Activated CD4-positive, alpha-beta T cell treated with anti-CD3 and anti-CD28 coated beads, Interleukin-10, Interleukin-2, amounts not matched to agents 100 ng/mL and 50 ng/mL, durations not matched to agents 16 hours and 8 hours (primary cell): ENCODE results near the gene ALKBH7.
"Not testable (repeated sequence)": the region's sequence is repeated elsewhere in the genome, so short reads cannot be mapped to it uniquely, and the experiment has no call there.

Experiments used
- DNase-seq: peaks from one replicate; pipeline ENCODE4 v3.0.0-alpha.2; 2020

ALKBH7 gene

GRCh38 chr19:6372594-6373095 lies at the start of gene ALKBH7:
ALKBH7 (plus strand) TSS chr19:6372794; CDS start chr19:6372821, 27 bp downstream.
- peak; percentile 99 for DNase-seq

- DNase-seq, result no peak
These were observed 47.8 kb upstream of the ALKBH7 start for GRCh38 chr19:6324757-6325156.

- no peak for DNase-seq
These were observed 47.0 kb upstream of the ALKBH7 start for GRCh38 chr19:6325614-6326013.

- DNase-seq, result no peak
These were observed 45.8 kb upstream of the ALKBH7 start for GRCh38 chr19:6326815-6327214.

GRCh38 chr19:6333439-6333838 lies 39.2 kb upstream of the ALKBH7 start, which contains the start of gene ACER1:
ACER1 (minus strand) TSS chr19:6333612; CDS start chr19:6333551, 61 bp downstream.
- DNase-seq, result no peak

- DNase-seq, result no peak
These were observed 37.9 kb upstream of the ALKBH7 start for GRCh38 chr19:6334490-6335285.

- DNase-seq, result peak; percentile 9
These were observed 31.9 kb upstream of the ALKBH7 start for GRCh38 chr19:6340493-6341201.

- DNase-seq, result peak; percentile 17
These were observed 29.1 kb upstream of the ALKBH7 start for GRCh38 chr19:6343462-6343861.

GRCh38 chr19:6349271-6349670 lies 23.3 kb upstream of the ALKBH7 start:
- not testable (repeated sequence) for DNase-seq

- DNase-seq, result no peak
These were observed 21.9 kb upstream of the ALKBH7 start for GRCh38 chr19:6350688-6351087.

- DNase-seq, result no peak
These were observed 20.0 kb upstream of the ALKBH7 start for GRCh38 chr19:6352381-6353165.

- no peak for DNase-seq
These were observed 18.4 kb upstream of the ALKBH7 start for GRCh38 chr19:6354098-6354674.

- DNase-seq, result not testable (repeated sequence)
These were observed 17.1 kb upstream of the ALKBH7 start for GRCh38 chr19:6355321-6356040.

GRCh38 chr19:6357174-6357573 lies 15.4 kb upstream of the ALKBH7 start:
- DNase-seq, result no peak

GRCh38 chr19:6358003-6358402 lies 14.6 kb upstream of the ALKBH7 start:
- DNase-seq, result no peak

GRCh38 chr19:6359568-6360341 lies 12.8 kb upstream of the ALKBH7 start:
- no peak for DNase-seq

GRCh38 chr19:6360445-6360844 lies 12.1 kb upstream of the ALKBH7 start:
- not testable (repeated sequence) for DNase-seq

GRCh38 chr19:6360857-6361216 lies 11.8 kb upstream of the ALKBH7 start:
- DNase-seq, result not testable (repeated sequence)

- DNase-seq, result no peak
These were observed 10.6 kb upstream of the ALKBH7 start for GRCh38 chr19:6362027-6362350.

- peak; percentile 55 for DNase-seq
These were observed 10.2 kb upstream of the ALKBH7 start for GRCh38 chr19:6362351-6362801.

- no peak for DNase-seq
These were observed 8.2 kb upstream of the ALKBH7 start for GRCh38 chr19:6364353-6364752.
